HG02970 (cell line): ENCODE measurements around the gene EYS.
"Not testable (repeated sequence)": the region's sequence is repeated elsewhere in the genome, so short reads cannot be mapped to it uniquely, and the experiment has no call there.

Source experiments
- ATAC-seq: cut with Tn5 transposase; IDR thresholded peaks from one replicate; pipeline ENCODE4 v1.9.1; 2021; ENCODE audit warnings: mild to moderate bottlenecking, moderate library complexity, moderate number of reproducible peaks; ENCODE audit not compliant: unreplicated experiment, low FRiP score

The EYS gene

DNA sequence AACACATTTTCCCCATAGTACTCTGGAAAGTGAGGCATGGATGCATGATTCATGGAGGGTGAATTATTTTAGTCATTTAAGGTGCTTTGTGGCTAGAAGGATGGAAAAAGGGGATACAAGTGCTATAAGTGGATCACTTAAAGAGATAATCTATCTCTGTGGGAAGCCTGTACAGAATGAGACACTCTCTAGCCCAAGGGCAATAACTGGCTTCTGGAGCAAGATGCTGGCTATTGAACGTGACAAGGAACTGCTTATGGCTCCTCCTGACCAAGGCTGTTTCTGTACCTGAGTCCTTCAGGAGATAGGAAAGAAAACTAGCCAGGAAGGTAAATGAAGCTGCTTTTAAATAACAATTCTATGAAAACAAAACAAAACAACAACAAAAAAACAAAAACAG is 590.7 kb downstream of the EYS start:
- no peak for ATAC-seq

GRCh38 chr6:65113581-65113980 is 593.4 kb downstream of the EYS start:
- no peak for ATAC-seq

- ATAC-seq, result no peak
Observed at GRCh38 chr6:65112435-65112834, 594.6 kb downstream of the EYS start.

GRCh38 chr6:65110031-65110430 is 597.0 kb downstream of the EYS start:
- ATAC-seq, result no peak

- no peak for ATAC-seq
Observed at GRCh38 chr6:65098349-65098748, 608.7 kb downstream of the EYS start.

- ATAC-seq, result no peak
Observed at GRCh38 chr6:65091561-65091960, 615.5 kb downstream of the EYS start.

GRCh38 chr6:65088575-65088974 is 618.5 kb downstream of the EYS start:
- ATAC-seq, result no peak

- no peak for ATAC-seq
Observed at GRCh38 chr6:65081756-65082155, 625.3 kb downstream of the EYS start.

DNA sequence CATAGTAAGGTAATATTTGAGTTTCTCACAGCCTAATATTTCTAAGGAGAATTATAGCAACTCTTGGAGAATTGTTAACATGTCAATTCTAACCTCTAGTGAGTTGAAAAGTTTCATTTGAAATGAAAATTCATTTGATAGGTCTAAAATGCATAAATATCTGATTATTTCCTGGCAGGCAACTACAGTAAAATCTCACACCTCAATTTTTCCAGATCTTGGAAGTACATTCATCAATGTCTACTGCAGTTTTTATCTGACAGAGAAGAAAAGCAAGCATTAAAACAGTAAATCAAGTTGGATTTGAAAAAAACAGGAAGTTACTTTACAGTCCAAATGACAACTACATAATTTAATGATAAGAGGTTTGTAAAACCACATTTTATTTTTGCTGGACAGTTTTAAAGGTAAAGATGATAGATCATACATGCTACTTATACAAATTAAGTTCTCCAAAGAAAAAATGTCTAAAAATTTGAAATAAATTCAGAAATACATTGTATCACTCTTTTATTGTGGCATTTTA is 631.3 kb downstream of the EYS start:
- ATAC-seq, result no peak

- ATAC-seq, result no peak
Observed at GRCh38 chr6:65072500-65072899, 634.5 kb downstream of the EYS start.

DNA sequence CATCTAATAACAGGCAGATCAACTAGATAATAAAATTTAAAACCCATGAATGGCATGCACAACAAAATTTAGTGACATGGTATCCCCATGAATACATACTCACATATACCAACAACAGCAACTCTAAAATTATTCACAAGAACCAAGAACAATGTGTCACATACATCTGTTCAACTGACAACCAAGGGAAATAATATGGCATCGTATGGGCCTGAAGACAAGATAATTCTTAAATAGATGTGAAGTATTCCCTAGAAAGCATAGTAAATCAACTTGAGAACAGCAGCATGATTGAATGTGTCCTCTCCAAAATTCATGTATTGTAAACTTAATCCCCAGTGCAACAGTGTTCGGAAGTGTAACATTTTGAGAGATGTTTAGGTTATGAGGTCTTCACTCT is 635.5 kb downstream of the EYS start:
- ATAC-seq, result no peak

DNA sequence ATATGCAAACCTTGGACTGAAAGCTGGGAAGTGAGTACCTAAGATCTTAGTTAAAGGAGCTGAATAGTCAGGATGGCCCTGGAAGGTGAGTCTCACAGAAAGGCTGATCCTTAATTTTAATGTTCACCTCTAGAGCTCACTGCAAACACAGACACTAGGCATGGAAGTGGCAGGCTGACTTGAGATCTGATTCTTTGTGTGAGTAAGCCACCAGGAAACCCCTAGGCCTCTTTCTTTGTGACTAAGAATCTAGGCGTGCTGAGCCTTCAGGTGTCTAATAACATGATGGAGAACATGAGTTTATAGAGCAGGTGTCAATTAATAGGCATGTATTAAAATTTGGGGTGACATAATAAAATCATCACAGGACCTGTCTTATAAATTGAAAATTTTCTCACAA is 642.2 kb downstream of the EYS start:
- no peak for ATAC-seq

DNA sequence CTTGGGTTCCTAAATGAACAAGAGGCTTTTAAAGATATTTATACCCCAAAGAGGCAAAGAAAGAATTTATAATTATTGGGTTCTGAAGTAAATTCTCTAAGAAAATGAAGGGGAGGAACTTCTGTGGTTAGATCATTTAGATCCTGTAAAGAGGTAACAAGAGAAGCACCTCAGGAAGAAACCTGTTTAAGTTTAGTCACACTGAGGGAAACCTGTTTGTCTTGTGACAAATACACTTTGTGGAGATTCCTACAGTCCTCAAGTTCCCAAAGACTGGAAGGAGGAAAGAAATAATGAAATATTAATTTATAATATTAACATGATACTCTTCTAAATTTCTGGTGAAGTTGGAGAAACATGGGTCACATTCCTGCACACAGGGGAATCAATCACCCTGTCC is 647.5 kb downstream of the EYS start:
- no peak for ATAC-seq

DNA sequence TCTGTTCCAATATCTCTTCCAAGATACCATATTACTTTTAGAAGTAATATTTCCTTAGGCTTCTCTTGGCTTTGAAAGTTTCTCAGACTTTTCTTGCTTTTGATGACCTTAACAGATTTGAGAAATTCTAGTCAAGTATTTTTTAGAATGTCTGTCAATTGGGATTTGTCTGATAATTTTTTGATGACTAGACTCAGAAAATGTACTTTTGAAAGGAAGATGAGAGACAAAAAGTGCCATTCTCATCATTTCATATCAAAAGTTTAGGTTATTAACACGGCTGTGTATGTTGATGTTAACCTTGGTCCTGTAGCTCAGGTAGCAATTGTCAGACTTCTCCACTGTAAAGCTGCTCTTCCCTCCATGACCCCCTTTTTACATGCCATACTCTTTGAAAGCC is 651.5 kb downstream of the EYS start:
- no peak for ATAC-seq

DNA sequence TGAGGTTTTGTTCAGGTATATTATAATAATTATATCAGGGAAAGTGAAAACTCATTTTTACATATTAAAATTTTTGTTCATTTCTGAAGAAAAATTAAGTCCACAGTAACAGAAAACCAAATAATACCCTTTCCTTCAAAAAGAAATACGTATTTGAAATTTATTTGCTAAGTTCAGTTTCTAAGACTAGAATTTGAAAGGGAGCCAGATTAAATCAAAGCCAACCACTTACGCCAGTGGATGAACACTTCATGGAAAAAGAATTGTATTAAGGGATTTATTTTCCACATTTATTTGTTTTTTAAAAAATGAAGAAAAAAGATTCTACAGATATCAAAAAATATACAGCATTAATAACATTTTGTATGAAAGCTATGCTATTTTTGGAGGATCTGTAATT is 654.4 kb downstream of the EYS start:
- no peak for ATAC-seq

GRCh38 chr6:65045801-65046200 is 661.2 kb downstream of the EYS start:
- ATAC-seq, result no peak

DNA sequence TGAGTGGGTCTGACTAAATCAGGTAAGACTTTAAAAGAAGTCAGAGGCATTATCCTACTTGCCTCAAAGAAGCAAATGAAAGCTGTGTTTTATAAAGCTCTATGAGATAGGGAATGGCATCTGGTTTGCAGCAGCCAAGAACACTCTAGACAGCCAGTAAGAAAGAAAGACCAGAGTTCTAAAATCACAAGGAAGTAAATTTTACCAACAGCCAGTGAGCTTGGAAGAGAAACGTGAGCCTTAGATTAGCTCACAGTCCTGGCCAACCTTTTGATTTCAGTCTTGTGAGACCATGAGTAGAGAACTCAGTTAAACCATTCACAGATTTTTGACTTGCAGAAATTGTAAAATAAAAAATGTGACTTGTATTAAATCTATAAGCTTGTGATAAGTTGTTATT is 693.0 kb downstream of the EYS start:
- no peak for ATAC-seq

DNA sequence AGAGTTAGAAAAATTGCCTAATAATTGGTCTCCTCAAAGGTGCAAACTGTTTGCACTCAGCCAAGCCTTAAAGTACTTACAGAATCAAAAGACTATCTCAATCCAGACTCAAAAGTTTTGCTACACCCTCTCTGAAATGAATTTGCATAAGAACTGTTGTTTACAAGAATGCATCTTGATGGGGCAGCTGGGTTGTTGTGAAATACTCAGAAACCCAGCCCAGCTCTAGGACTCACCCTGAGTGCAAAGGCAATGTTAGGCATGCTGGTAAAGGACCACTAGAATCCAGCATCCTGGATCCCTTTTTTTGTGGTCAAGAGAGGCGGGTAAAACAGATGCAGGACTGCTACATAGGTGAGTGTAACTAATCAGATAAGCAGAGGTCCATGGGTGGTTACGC is 700.2 kb downstream of the EYS start:
- ATAC-seq, result no peak

DNA sequence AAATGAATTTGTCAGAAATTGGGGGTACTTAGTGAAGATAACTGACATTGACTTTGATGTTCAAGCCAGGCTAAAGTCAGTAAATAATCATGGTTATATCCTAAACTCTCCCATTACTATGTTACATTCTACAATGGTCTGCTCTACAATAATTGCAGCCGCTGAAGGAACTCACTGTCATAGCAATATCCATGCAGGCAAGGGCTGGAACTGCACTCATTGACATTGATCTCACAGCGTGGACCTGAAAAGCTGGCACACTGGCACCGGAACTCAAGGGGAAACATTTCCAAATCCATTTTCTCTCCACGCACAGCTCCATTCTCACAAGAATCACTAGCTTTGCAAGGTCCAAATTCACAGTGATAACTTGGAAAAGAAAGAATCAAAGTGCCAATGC is 702.7 kb downstream of the EYS start:
- no peak for ATAC-seq

- not testable (repeated sequence) for ATAC-seq
Observed at GRCh38 chr6:65002882-65003281, 704.1 kb downstream of the EYS start.

- ATAC-seq, result no peak
Observed at GRCh38 chr6:65000815-65001214, 706.2 kb downstream of the EYS start.

- ATAC-seq, result no peak
Observed at GRCh38 chr6:64998204-64998603, 708.8 kb downstream of the EYS start.

GRCh38 chr6:64996301-64996700 is 710.7 kb downstream of the EYS start:
- ATAC-seq, result no peak
